Activated CD8-positive, alpha-beta memory T cell treated with anti-CD3 and anti-CD28 coated beads, Interleukin-2, amount 10 ng/mL, durations not matched to agents 7 days and 5 days (primary cell): ENCODE measurements around the gene PTPRF. TPM values are rescaled to one million over a fixed set of nuclear protein-coding genes. Genes with fewer than 3 reads are reported as not detected.

Source experiments
- ATAC-seq: fragments of 150-1000 bp; cut with Tn5 transposase; one replicate; pipeline ENCODE4 v1.10.0; 2021; ENCODE audit warnings: moderate library complexity
- CTCF ChIA-PET: fragments of 350-600 bp; sonication (Branson Sonifier 250); formaldehyde crosslinking; loops from one replicate; lab custom pipeline; 2021; ENCODE audit warnings: antibody characterized with exemption; lab: Charles Lee
- DNase-seq: peaks from one replicate; pipeline ENCODE4 v3.0.0-alpha.2; 2020
- H3K27ac Mint-ChIP-seq: one replicate; pipeline ENCODE4 v1.8.0; 2021; ENCODE audit warnings: mild to moderate bottlenecking, mixed read lengths
- H3K27me3 Mint-ChIP-seq: one replicate; pipeline ENCODE4 v1.8.0; 2021; ENCODE audit warnings: mixed read lengths
- H3K36me3 Mint-ChIP-seq: one replicate; pipeline ENCODE4 v1.8.0; 2021; ENCODE audit warnings: mild to moderate bottlenecking, mixed read lengths
- H3K4me1 Mint-ChIP-seq: one replicate; pipeline ENCODE4 v1.8.0; 2021; ENCODE audit warnings: mixed read lengths
- H3K4me3 Mint-ChIP-seq: one replicate; pipeline ENCODE4 v1.8.0; 2021; ENCODE audit warnings: mild to moderate bottlenecking, moderate library complexity, mixed read lengths
- H3K9me3 Mint-ChIP-seq: one replicate; pipeline ENCODE4 v1.8.0; 2022; ENCODE audit warnings: low read depth, mixed read lengths
- total RNA-seq, 2 experiments: library from RNA; stranded (reverse); gene quantifications; one replicate each; pipeline ENCODE4 v1.2.3, GENCODE V29; 2021

The PTPRF gene
- total RNA-seq, 2 experiments from 2014 or later: 0.23 to 0.41 TPM

- no peak for ATAC-seq
Observed at GRCh38 chr1:43570715-43571114, 40.0 kb downstream of the PTPRF start.

GRCh38 chr1:43572084-43572483, 41.4 kb downstream of the PTPRF start:
- H3K36me3 Mint-ChIP-seq: no peaks in the 10 kb centered on the region
- no peak overlapping the region for H3K4me3 Mint-ChIP-seq
- H3K27ac Mint-ChIP-seq: no peak overlapping the region
- no peak for DNase-seq
- peaks cover 4% of the 10 kb centered on the region for H3K27me3 Mint-ChIP-seq
- no peaks in the 10 kb centered on the region for H3K9me3 Mint-ChIP-seq
- no peaks in the 10 kb centered on the region for H3K4me1 Mint-ChIP-seq
- no peak for ATAC-seq
- CTCF ChIA-PET: interaction anchor here (0.8 to 1.7 kb wide), 2 partner anchors 16 to 42 kb away, joined by 3 to 5 read pairs; no protein-coding TSS in a partner anchor

More at GRCh38 chr1:43570715-43571114, 40.0 kb downstream of the PTPRF start:
- H3K27me3 Mint-ChIP-seq: peaks cover 13% of the 10 kb centered on the region
- peaks cover 2% of the 10 kb centered on the region for H3K4me1 Mint-ChIP-seq
- CTCF ChIA-PET: interaction anchor here (0.9 kb wide), 1 partner anchor 364 kb away, joined by 3 read pairs; no protein-coding TSS in a partner anchor
- DNase-seq: no peak
- H3K27ac Mint-ChIP-seq: no peak overlapping the region
- no peaks in the 10 kb centered on the region for H3K9me3 Mint-ChIP-seq
- no peaks in the 10 kb centered on the region for H3K36me3 Mint-ChIP-seq
- H3K4me3 Mint-ChIP-seq: no peak overlapping the region

- no peak overlapping the region for H3K27ac Mint-ChIP-seq
- DNase-seq (no peak), ATAC-seq (no peak)
- CTCF ChIA-PET: interaction anchor here (0.8 to 1.7 kb wide), 2 partner anchors 15 to 43 kb away, joined by 3 to 5 read pairs; no protein-coding TSS in a partner anchor
- H3K27me3 Mint-ChIP-seq: peaks cover 4% of the 10 kb centered on the region
- H3K4me3 Mint-ChIP-seq: no peak overlapping the region
- no peaks in the 10 kb centered on the region for H3K4me1 Mint-ChIP-seq
- H3K9me3 Mint-ChIP-seq: no peaks in the 10 kb centered on the region
- no peaks in the 10 kb centered on the region for H3K36me3 Mint-ChIP-seq
Observed at GRCh38 chr1:43572538-43572937, 41.9 kb downstream of the PTPRF start.

GRCh38 chr1:43573066-43573800, 42.5 kb downstream of the PTPRF start:
- H3K36me3 Mint-ChIP-seq: no peaks in the 10 kb centered on the region
- no peaks in the 10 kb centered on the region for H3K9me3 Mint-ChIP-seq
- H3K27me3 Mint-ChIP-seq: peaks cover 4% of the 10 kb centered on the region
- ATAC-seq (no peak), DNase-seq (no peak)
- CTCF ChIA-PET: interaction anchor here (0.8 to 1.7 kb wide), 3 partner anchors 15 to 346 kb away, joined by 3 to 5 read pairs (median 3); no protein-coding TSS in a partner anchor
- H3K4me3 Mint-ChIP-seq: no peak overlapping the region
- no peaks in the 10 kb centered on the region for H3K4me1 Mint-ChIP-seq
- H3K27ac Mint-ChIP-seq: no peak overlapping the region

- Mint-ChIP-seq H3K4me1 (no peaks in the 10 kb centered on the region), H3K36me3 (no peaks in the 10 kb centered on the region), H3K27ac (no peak overlapping the region), H3K27me3 (no peaks in the 10 kb centered on the region), H3K9me3 (no peaks in the 10 kb centered on the region), H3K4me3 (no peak overlapping the region)
- ATAC-seq (no peak), DNase-seq (no peak)
- CTCF ChIA-PET: no interaction called here
Observed at GRCh38 chr1:43576521-43576920, 45.8 kb downstream of the PTPRF start.

- no peak for ATAC-seq
Observed at GRCh38 chr1:43577655-43578542, 47.2 kb downstream of the PTPRF start.

GRCh38 chr1:43580039-43580438, 49.4 kb downstream of the PTPRF start:
- Mint-ChIP-seq H3K36me3 (no peaks in the 10 kb centered on the region), H3K27me3 (no peaks in the 10 kb centered on the region), H3K4me3 (no peak overlapping the region), H3K27ac (no peak overlapping the region), H3K4me1 (peaks cover 12% of the 10 kb centered on the region), H3K9me3 (no peaks in the 10 kb centered on the region)
- DNase-seq (no peak), ATAC-seq (no peak)
- CTCF ChIA-PET: no interaction called here

More at GRCh38 chr1:43577655-43578542, 47.2 kb downstream of the PTPRF start:
- H3K4me3 Mint-ChIP-seq: no peak overlapping the region
- no peaks in the 10 kb centered on the region for H3K27me3 Mint-ChIP-seq
- no peak overlapping the region for H3K27ac Mint-ChIP-seq
- no peaks in the 10 kb centered on the region for H3K36me3 Mint-ChIP-seq
- CTCF ChIA-PET: no interaction called here
- peaks cover 10% of the 10 kb centered on the region for H3K4me1 Mint-ChIP-seq
- no peak for DNase-seq
- no peaks in the 10 kb centered on the region for H3K9me3 Mint-ChIP-seq

- peaks cover 12% of the 10 kb centered on the region for H3K4me1 Mint-ChIP-seq
- ATAC-seq: peak; percentile 89
- no peaks in the 10 kb centered on the region for H3K9me3 Mint-ChIP-seq
- DNase-seq: peak; percentile 76
- H3K36me3 Mint-ChIP-seq: no peaks in the 10 kb centered on the region
- H3K4me3 Mint-ChIP-seq: no peak overlapping the region
- CTCF ChIA-PET: no interaction called here
- H3K27me3 Mint-ChIP-seq: no peaks in the 10 kb centered on the region
- H3K27ac Mint-ChIP-seq: peak overlapping the region; percentile 67
Observed at GRCh38 chr1:43582162-43582566, 51.5 kb downstream of the PTPRF start.

- peaks cover 12% of the 10 kb centered on the region for H3K4me1 Mint-ChIP-seq
- no peaks in the 10 kb centered on the region for H3K36me3 Mint-ChIP-seq
- H3K9me3 Mint-ChIP-seq: no peaks in the 10 kb centered on the region
- CTCF ChIA-PET: no interaction called here
- no peak overlapping the region for H3K4me3 Mint-ChIP-seq
- peak overlapping the region; percentile 60 for H3K27ac Mint-ChIP-seq
- ATAC-seq (no peak), DNase-seq (no peak)
- H3K27me3 Mint-ChIP-seq: no peaks in the 10 kb centered on the region
Observed at GRCh38 chr1:43583058-43583457, 52.4 kb downstream of the PTPRF start.

- CTCF ChIA-PET: no interaction called here
- H3K9me3 Mint-ChIP-seq: no peaks in the 10 kb centered on the region
- no peaks in the 10 kb centered on the region for H3K27me3 Mint-ChIP-seq
- H3K4me1 Mint-ChIP-seq: peaks cover 12% of the 10 kb centered on the region
- no peak for ATAC-seq
- H3K27ac Mint-ChIP-seq: no peak overlapping the region
- no peak for DNase-seq
- H3K36me3 Mint-ChIP-seq: no peaks in the 10 kb centered on the region
- H3K4me3 Mint-ChIP-seq: no peak overlapping the region
Observed at GRCh38 chr1:43584204-43584603, 53.5 kb downstream of the PTPRF start.

- H3K9me3 Mint-ChIP-seq: no peaks in the 10 kb centered on the region
- H3K27ac Mint-ChIP-seq: no peak overlapping the region
- DNase-seq: no peak
- no peak overlapping the region for H3K4me3 Mint-ChIP-seq
- H3K36me3 Mint-ChIP-seq: no peaks in the 10 kb centered on the region
- no peaks in the 10 kb centered on the region for H3K27me3 Mint-ChIP-seq
- H3K4me1 Mint-ChIP-seq: peaks cover 12% of the 10 kb centered on the region
- CTCF ChIA-PET: no interaction called here
- no peak for ATAC-seq
Observed at GRCh38 chr1:43585557-43585956, 54.9 kb downstream of the PTPRF start.

GRCh38 chr1:43586136-43586731, 55.6 kb downstream of the PTPRF start:
- H3K9me3 Mint-ChIP-seq: no peaks in the 10 kb centered on the region
- no peaks in the 10 kb centered on the region for H3K27me3 Mint-ChIP-seq
- CTCF ChIA-PET: no interaction called here
- no peak overlapping the region for H3K4me3 Mint-ChIP-seq
- no peaks in the 10 kb centered on the region for H3K36me3 Mint-ChIP-seq
- H3K27ac Mint-ChIP-seq: no peak overlapping the region
- DNase-seq (no peak), ATAC-seq (no peak)
- peaks cover 12% of the 10 kb centered on the region for H3K4me1 Mint-ChIP-seq

GRCh38 chr1:43587001-43587400, 56.3 kb downstream of the PTPRF start:
- Mint-ChIP-seq H3K27me3 (no peaks in the 10 kb centered on the region), H3K4me3 (no peak overlapping the region), H3K4me1 (peaks cover 8% of the 10 kb centered on the region), H3K27ac (no peak overlapping the region), H3K36me3 (no peaks in the 10 kb centered on the region), H3K9me3 (no peaks in the 10 kb centered on the region)
- no peak for DNase-seq
- CTCF ChIA-PET: no interaction called here
- no peak for ATAC-seq
